Esophagus squamous epithelium (tissue), 5 donors: Measurements from ENCODE around the gene CD22. TPM values are rescaled to one million over a fixed set of nuclear protein-coding genes. Genes with fewer than 3 reads are reported as not detected.
"Not testable (repeated sequence)": the region's sequence is repeated elsewhere in the genome, so short reads cannot be mapped to it uniquely, and the experiment has no call there.

Experiments
- DNase-seq: peaks from one replicate; lab custom pipeline; 2025; lab: John Stamatoyannopoulos, UW
- H3K27ac ChIP-seq, 4 donors: fragments of 200-600 bp; sonication (generic); one replicate each; pipeline ENCODE4 v1.5.1; 2016 to 2019; ENCODE audit warnings: mild to moderate bottlenecking in 1 of 4
- H3K27me3 ChIP-seq, 4 donors: fragments of 200-600 bp; sonication (generic); 1 replicate in 3 of 4; 2 replicates in 1 of 4; pipeline versions ENCODE4 v1.5.1 to v1.6.0; 2017 to 2021; ENCODE audit warnings: antibody characterized with exemption in 1 of 4
- H3K36me3 ChIP-seq, 3 donors: fragments of 200-600 bp; sonication (generic); one replicate each; pipeline ENCODE4 v1.5.1; 2016 to 2019
- H3K4me1 ChIP-seq, 3 donors: fragments of 200-600 bp; sonication (generic); one replicate each; pipeline ENCODE4 v1.5.1; 2017 to 2019
- H3K4me3 ChIP-seq, 4 donors: fragments of 200-600 bp; sonication (generic); 1 replicate in 3 of 4; 2 replicates in 1 of 4; pipeline ENCODE4 v1.5.1; 2016 to 2019; ENCODE audit warnings: mild to moderate bottlenecking in 2 of 4, moderate library complexity in 1 of 4
- H3K9me3 ChIP-seq, 3 donors: fragments of 200-600 bp; sonication (generic); one replicate each; pipeline ENCODE4 v1.5.1; 2016 to 2019
- POLR2A ChIP-seq, 4 donors: fragments of 450-650 bp; IDR thresholded peaks; one replicate each; pipeline ENCODE4 v1.6.1; 2017; ENCODE audit warnings: antibody characterized with exemption in 4 of 4, mild to moderate bottlenecking in 4 of 4, moderate library complexity in 3 of 4
- WGBS, 2 donors: methylation state at CpG; one replicate each; pipeline ENCODE4 v1.1.5; 2018; 5-methylcytosine and 5-hydroxymethylcytosine counted together
- intact Hi-C: fragments of 100-400 bp; cut with DNase I; formaldehyde crosslinking; loops from one replicate; pipeline ENCODE4 v1.15.0; 2022
- total RNA-seq, 4 donors: library from RNA; depleted of rRNA; stranded (reverse); fragments of >200 nt; gene quantifications; one replicate each; pipeline ENCODE4 v1.1.0, GENCODE V29; 2016
- TF ChIP-seq, protein P1 (sequence below), 6 experiments: fragments of 450-650 bp in 4 of 6; fragments of 200-600 bp in 2 of 6; sonication (generic) in 2 of 6; IDR thresholded peaks; one replicate each; pipeline ENCODE4 v1.5.1; 2016 to 2019; ENCODE audit warnings: antibody characterized with exemption in 6 of 6, mild to moderate bottlenecking in 4 of 6, moderate library complexity in 4 of 6
- donor health status: DM: yes; HTN: yes; CAD: no.

Gene CD22
- total RNA-seq, 4 donors from 2014 or later = 0.11 to 6.1 (median 1.9) TPM

DNA sequence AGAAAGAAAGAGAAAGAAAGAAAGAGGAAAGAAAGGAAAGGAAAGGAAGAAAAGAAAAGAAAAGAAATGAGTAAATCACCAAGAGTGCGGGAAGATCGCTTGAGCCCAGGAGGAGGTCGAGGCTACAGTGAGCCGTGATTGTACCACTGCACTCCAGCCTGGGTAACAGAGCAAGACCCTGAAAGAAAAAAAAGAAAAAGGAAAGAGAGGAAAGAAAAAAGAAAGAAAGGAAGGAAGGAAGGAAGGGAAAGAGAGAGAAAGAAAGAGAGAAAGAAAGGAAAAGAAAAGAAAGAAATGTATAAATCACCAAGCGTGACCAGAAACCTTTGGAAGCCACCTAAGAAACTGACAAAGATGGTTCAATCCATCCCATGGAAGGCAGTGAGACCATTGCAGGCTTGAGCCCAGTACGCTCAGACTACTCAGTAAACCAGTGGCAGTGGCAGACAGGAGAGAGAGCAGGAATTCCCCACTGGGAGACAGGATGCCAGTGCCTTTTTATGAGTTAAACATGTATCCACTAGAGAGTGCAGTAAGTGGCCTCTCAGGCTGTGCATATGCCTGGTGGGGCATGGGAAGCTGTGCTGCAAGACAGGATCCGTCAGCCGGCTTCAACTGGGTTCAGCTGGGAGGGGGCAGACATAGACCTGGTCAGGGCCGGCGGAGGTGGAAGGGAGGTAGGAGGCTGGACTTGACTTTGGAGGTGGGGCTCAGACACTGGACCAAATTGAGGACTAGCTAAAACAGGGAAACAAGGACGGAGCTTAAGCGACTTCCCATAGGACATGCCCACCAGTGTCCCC, 46.7 kb downstream of the CD22 start:
- WGBS, 2 donors = 76 to 85% methylated on average over 11 to 12 of the region's 12 CpGs
- no peaks in the 10 kb centered on the region for H3K9me3 ChIP-seq
- peaks cover 0 to 28% (median under 1%) of the 10 kb centered on the region in 4 donors for H3K27me3 ChIP-seq
- no peak overlapping the region for H3K27ac ChIP-seq
- DNase-seq = no peak
- no peaks in the 10 kb centered on the region for H3K36me3 ChIP-seq
- intact Hi-C loops = no loop called here
- H3K4me1 ChIP-seq = no peaks in the 10 kb centered on the region
- no peak overlapping the region for H3K4me3 ChIP-seq
- TF ChIP-seq, protein P1, sequence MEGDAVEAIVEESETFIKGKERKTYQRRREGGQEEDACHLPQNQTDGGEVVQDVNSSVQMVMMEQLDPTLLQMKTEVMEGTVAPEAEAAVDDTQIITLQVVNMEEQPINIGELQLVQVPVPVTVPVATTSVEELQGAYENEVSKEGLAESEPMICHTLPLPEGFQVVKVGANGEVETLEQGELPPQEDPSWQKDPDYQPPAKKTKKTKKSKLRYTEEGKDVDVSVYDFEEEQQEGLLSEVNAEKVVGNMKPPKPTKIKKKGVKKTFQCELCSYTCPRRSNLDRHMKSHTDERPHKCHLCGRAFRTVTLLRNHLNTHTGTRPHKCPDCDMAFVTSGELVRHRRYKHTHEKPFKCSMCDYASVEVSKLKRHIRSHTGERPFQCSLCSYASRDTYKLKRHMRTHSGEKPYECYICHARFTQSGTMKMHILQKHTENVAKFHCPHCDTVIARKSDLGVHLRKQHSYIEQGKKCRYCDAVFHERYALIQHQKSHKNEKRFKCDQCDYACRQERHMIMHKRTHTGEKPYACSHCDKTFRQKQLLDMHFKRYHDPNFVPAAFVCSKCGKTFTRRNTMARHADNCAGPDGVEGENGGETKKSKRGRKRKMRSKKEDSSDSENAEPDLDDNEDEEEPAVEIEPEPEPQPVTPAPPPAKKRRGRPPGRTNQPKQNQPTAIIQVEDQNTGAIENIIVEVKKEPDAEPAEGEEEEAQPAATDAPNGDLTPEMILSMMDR (IDR thresholded peaks at IDR 0.05) = no peak
- no peak for TF ChIP-seq POLR2A (IDR thresholded peaks at IDR 0.05)

DNA sequence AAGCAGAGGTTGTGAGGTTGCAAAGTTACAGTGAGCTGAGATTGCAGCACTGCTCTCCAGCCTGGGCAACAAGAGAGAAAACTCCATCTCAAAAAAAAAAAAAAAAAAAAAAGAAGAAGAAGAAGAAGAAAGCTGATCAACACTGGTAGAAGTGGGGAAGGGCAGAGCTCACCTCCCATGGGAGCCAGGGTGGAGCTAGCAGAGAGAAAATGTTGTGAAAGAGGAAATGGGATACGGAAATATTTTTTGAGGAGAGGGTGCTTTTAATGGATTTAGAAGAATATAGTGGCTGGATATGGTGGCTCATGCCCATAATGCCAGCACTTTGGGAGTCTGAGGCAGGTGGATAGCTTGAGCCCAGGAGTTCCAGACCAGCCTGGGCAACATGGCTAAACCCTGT, 48.7 kb downstream of the CD22 start:
- no peak for TF ChIP-seq POLR2A (IDR thresholded peaks at IDR 0.05)
- TF ChIP-seq, protein P1 (IDR thresholded peaks at IDR 0.05) = no peak
- Histone ChIP-seq H3K4me3 (no peak overlapping the region), H3K36me3 (no peaks in the 10 kb centered on the region), H3K4me1 (no peaks in the 10 kb centered on the region), H3K27ac (no peak overlapping the region), H3K9me3 (no peaks in the 10 kb centered on the region), H3K27me3 (peaks cover 0 to 46% (median 2%) of the 10 kb centered on the region in 4 donors)
- intact Hi-C loops = no loop called here
- DNase-seq = no peak
- 18 to 43% methylated on average over 1 of the region's 1 CpG for WGBS, 2 donors

DNA sequence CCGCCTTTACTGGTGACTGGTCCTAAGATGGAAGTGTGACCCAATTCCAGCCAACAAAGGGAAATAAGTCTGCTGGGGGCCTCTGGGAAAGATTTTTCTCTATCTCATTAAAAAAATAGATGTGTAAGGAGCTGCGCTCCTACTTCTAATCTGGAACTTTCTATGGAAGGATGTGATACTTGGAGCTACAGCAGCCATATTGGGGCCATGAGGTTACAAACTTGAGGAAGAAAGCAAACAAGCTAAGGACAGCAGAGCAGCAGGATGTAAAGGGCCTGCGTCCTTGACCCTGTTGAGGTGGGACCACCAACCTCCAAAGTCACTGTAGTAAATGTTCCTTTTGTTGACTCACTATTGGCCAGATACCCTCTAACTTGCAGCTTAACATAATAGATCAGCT, 49.4 kb downstream of the CD22 start:
- no peaks in the 10 kb centered on the region for H3K9me3 ChIP-seq
- no peak overlapping the region for H3K27ac ChIP-seq
- WGBS, 2 donors = 86 to 100% methylated on average over 3 of the region's 3 CpGs
- H3K4me1 ChIP-seq = no peaks in the 10 kb centered on the region
- no peaks in the 10 kb centered on the region for H3K36me3 ChIP-seq
- intact Hi-C loops = no loop called here
- no peak for TF ChIP-seq POLR2A (IDR thresholded peaks at IDR 0.05)
- TF ChIP-seq, protein P1 (IDR thresholded peaks at IDR 0.05) = no peak
- no peak overlapping the region for H3K4me3 ChIP-seq
- H3K27me3 ChIP-seq = peaks cover 0 to 48% (median 2%) of the 10 kb centered on the region in 4 donors
- DNase-seq = no peak

DNA sequence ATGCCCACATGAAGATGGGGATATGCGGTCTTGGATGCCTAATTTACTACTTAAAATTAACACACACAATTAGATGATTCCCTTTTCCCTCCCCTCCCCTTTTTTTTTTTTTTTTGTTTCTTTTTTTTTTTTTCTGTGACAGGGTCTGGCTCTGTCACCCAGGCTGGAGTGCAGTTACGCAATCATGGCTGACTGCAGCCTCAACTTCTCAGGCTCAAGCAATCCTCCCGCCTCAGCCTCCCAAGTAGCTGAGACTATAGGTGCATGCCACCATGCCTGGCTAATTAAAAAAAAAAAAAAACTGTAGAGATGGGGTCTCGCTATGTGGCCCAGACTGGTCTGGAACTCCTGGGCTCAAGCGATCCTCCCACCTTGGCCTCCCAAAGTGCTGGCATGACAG, 50.6 kb downstream of the CD22 start:
- DNase-seq, H3K9me3 ChIP-seq, H3K27ac ChIP-seq, intact Hi-C loops, H3K36me3 ChIP-seq, H3K4me3 ChIP-seq, H3K4me1 ChIP-seq: not testable (repeated sequence)
- H3K27me3 ChIP-seq = peaks cover 0 to 54% (median 2%) of the 10 kb centered on the region in 4 donors
- WGBS, 2 donors = 88 to 89% methylated on average over 4 of the region's 5 CpGs

DNA sequence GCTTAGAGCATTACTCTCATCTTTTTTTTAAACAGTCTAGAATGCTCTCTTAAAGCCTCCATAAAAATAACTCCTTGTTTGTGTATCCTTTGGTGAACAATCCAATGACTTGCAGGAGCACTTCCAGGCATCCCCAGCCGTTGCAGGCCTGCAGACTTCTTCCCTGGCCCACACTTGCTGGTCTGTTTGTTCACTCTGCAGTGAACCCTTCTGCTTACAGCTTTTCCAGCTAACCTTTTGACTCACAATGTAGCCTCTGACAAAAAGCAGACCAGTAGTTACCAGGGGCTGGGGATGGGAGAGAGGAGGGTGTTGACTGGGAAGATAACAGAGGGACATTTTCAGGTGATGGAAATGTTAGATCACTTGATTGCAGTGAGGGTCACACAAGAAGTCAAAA, 51.0 kb downstream of the CD22 start:
- H3K27ac ChIP-seq = no peak overlapping the region
- TF ChIP-seq, protein P1 (IDR thresholded peaks at IDR 0.05) = no peak
- TF ChIP-seq POLR2A (IDR thresholded peaks at IDR 0.05) = no peak
- H3K27me3 ChIP-seq = peaks cover 0 to 58% (median 2%) of the 10 kb centered on the region in 4 donors
- intact Hi-C loops = no loop called here
- H3K4me1 ChIP-seq = no peaks in the 10 kb centered on the region
- peaks cover 0 to under 1% (median 0%) of the 10 kb centered on the region in 3 donors for H3K9me3 ChIP-seq
- no peak overlapping the region for H3K4me3 ChIP-seq
- H3K36me3 ChIP-seq = no peaks in the 10 kb centered on the region
- DNase-seq = no peak
- 25 to 56% methylated on average over 1 of the region's 1 CpG for WGBS, 2 donors
